WTC11 (cell line): ENCODE data around the gene ACACA. TPM values are rescaled to one million over a fixed set of nuclear protein-coding genes. Genes with fewer than 3 reads are reported as not detected.
A peak's percentile ranks its signal among the peaks of the same experiment; 100 is the strongest.

Experiments used
- ATAC-seq: fragments of 200-7000 bp; cut with Tn5 transposase; 2 replicates; pipeline ENCODE4 v1.10.0; 2021; ENCODE audit warnings: mild to moderate bottlenecking, moderate library complexity
- CTCF ChIA-PET: fragments of 300-600 bp; sonication (Branson Sonifier 250); formaldehyde crosslinking; loops from one replicate; lab custom pipeline; 2021; ENCODE audit warnings: antibody characterized with exemption; lab: Charles Lee
- POLR2A ChIA-PET: fragments of 350-600 bp; sonication (Branson Sonifier 250); formaldehyde crosslinking; loops from one replicate; lab custom pipeline; 2021; ENCODE audit warnings: antibody characterized with exemption; lab: Charles Lee
- DNase-seq: peaks from one replicate; pipeline ENCODE4 v3.0.0; 2021; ENCODE audit warnings: low spot score
- H3K27ac Mint-ChIP-seq: 2 replicates; pipeline ENCODE4 v1.8.0; 2021; ENCODE audit warnings: mixed read lengths
- H3K27me3 Mint-ChIP-seq: 2 replicates; pipeline ENCODE4 v1.8.0; 2021; ENCODE audit warnings: low read depth, mild to moderate bottlenecking, moderate library complexity, mixed read lengths
- H3K36me3 Mint-ChIP-seq: 2 replicates; pipeline ENCODE4 v1.8.0; 2021; ENCODE audit warnings: mixed read lengths
- H3K4me1 Mint-ChIP-seq: 2 replicates; pipeline ENCODE4 v1.8.0; 2022; ENCODE audit warnings: mixed read lengths
- H3K4me3 Mint-ChIP-seq: 2 replicates; pipeline ENCODE4 v1.8.0; 2021; ENCODE audit warnings: mild to moderate bottlenecking, moderate library complexity, mixed read lengths
- H3K9me3 Mint-ChIP-seq: 2 replicates; pipeline ENCODE4 v1.8.0; 2021; ENCODE audit warnings: mixed read lengths
- ESRRA ChIP-seq: sonication (generic); formaldehyde crosslinking; IDR thresholded peaks from 2 replicates; pipeline ENCODE4 v1.8.1; 2022; ENCODE audit warnings: mild to moderate bottlenecking, missing genetic modification reagents, borderline replicate concordance
- ETV6 ChIP-seq: sonication (generic); formaldehyde crosslinking; IDR thresholded peaks from 2 replicates; pipeline ENCODE4 v1.8.1; 2022; ENCODE audit warnings: mild to moderate bottlenecking, missing genetic modification reagents
- FOXJ3 ChIP-seq: sonication (generic); formaldehyde crosslinking; IDR thresholded peaks from 2 replicates; pipeline ENCODE4 v1.9.0; 2021; ENCODE audit warnings: missing genetic modification reagents, mild to moderate bottlenecking, borderline replicate concordance
- FOXP1 ChIP-seq: sonication (generic); formaldehyde crosslinking; IDR thresholded peaks from 2 replicates; pipeline ENCODE4 v1.8.0; 2022; ENCODE audit warnings: missing genetic modification reagents, mild to moderate bottlenecking, moderate library complexity, borderline replicate concordance
- GRHL2 ChIP-seq: fragments of 250-450 bp; sonication (Bioruptor Pico); IDR thresholded peaks from 2 replicates; pipeline ENCODE4 v1.8.0; 2022; ENCODE audit warnings: mild to moderate bottlenecking, moderate library complexity; ENCODE audit not compliant: insufficient replicate concordance, severe bottlenecking
- JUN ChIP-seq: sonication (generic); formaldehyde crosslinking; IDR thresholded peaks from 2 replicates; pipeline ENCODE4 v1.8.0; 2023; ENCODE audit warnings: mild to moderate bottlenecking, missing genetic modification reagents
- NFYB ChIP-seq: sonication (generic); formaldehyde crosslinking; conservative IDR thresholded peaks from 2 replicates; pipeline ENCODE4 v1.8.0; 2022; ENCODE audit warnings: low read depth, missing genetic modification reagents
- NR2C2 ChIP-seq: sonication (generic); formaldehyde crosslinking; IDR thresholded peaks from 2 replicates; pipeline ENCODE4 v1.8.0; 2022; ENCODE audit warnings: mild to moderate bottlenecking, missing genetic modification reagents
- RELA ChIP-seq: sonication (generic); formaldehyde crosslinking; IDR thresholded peaks from 2 replicates; pipeline ENCODE4 v1.8.1; 2022; ENCODE audit warnings: missing genetic modification reagents, mild to moderate bottlenecking, borderline replicate concordance
- SMAD4 ChIP-seq: sonication (generic); formaldehyde crosslinking; IDR thresholded peaks from 2 replicates; pipeline ENCODE4 v1.8.0; 2022; ENCODE audit warnings: mild to moderate bottlenecking, missing genetic modification reagents
- ZNF263 ChIP-seq: sonication (generic); formaldehyde crosslinking; IDR thresholded peaks from 2 replicates; pipeline ENCODE4 v1.8.1; 2022; ENCODE audit warnings: low read depth, mild to moderate bottlenecking, moderate library complexity, missing genetic modification reagents
- ZNF317 ChIP-seq: sonication (generic); formaldehyde crosslinking; IDR thresholded peaks from 2 replicates; pipeline ENCODE4 v1.8.1; 2023; ENCODE audit warnings: low read depth, mild to moderate bottlenecking, moderate library complexity, missing genetic modification reagents, borderline replicate concordance
- ZNF396 ChIP-seq: fragments of 250-450 bp; sonication (Bioruptor Pico); IDR thresholded peaks from 2 replicates; pipeline ENCODE4 v1.8.0; 2021; ENCODE audit warnings: mild to moderate bottlenecking, moderate library complexity, borderline replicate concordance
- ZNF423 ChIP-seq: fragments of 250-450 bp; sonication (Bioruptor Pico); IDR thresholded peaks from 2 replicates; pipeline ENCODE4 v2.1.2; 2022; ENCODE audit warnings: mild to moderate bottlenecking, moderate library complexity
- total RNA-seq: library from RNA; stranded (reverse); gene quantifications from 3 replicates; pipeline ENCODE4 v1.2.3, GENCODE V29; 2021
- TF ChIP-seq, protein P1 (sequence below): sonication (generic); formaldehyde crosslinking; IDR thresholded peaks from 2 replicates; pipeline ENCODE4 v1.8.0; 2022; ENCODE audit warnings: mild to moderate bottlenecking, missing genetic modification reagents
- TF ChIP-seq, protein P2 (sequence below): sonication (generic); formaldehyde crosslinking; conservative IDR thresholded peaks from 2 replicates; pipeline ENCODE4 v1.8.1; 2023; ENCODE audit warnings: mild to moderate bottlenecking, low read depth, missing genetic modification reagents, moderate library complexity
- TF ChIP-seq, protein P3 (sequence below): fragments of 250-450 bp; sonication (Bioruptor Pico); IDR thresholded peaks from 2 replicates; pipeline ENCODE4 v2.1.2; 2022; ENCODE audit warnings: mild to moderate bottlenecking, moderate library complexity
- TF ChIP-seq, protein P4 (sequence below): sonication (generic); formaldehyde crosslinking; IDR thresholded peaks from 2 replicates; pipeline ENCODE4 v1.8.1; 2022; ENCODE audit warnings: low read depth, mild to moderate bottlenecking, moderate library complexity, missing genetic modification reagents, borderline replicate concordance
- TF ChIP-seq, protein P5 (sequence below): sonication (generic); formaldehyde crosslinking; IDR thresholded peaks from 2 replicates; pipeline ENCODE4 v1.8.1; 2023; ENCODE audit warnings: mild to moderate bottlenecking, missing genetic modification reagents, borderline replicate concordance
- TF ChIP-seq, protein P6 (sequence below): sonication (generic); formaldehyde crosslinking; IDR thresholded peaks from 2 replicates; pipeline ENCODE4 v1.8.0; 2023; ENCODE audit warnings: missing genetic modification reagents
- TF ChIP-seq, protein P7 (sequence below): sonication (generic); formaldehyde crosslinking; IDR thresholded peaks from 2 replicates; pipeline ENCODE4 v1.8.0; 2022; ENCODE audit warnings: mild to moderate bottlenecking, missing genetic modification reagents

ACACA gene
- total RNA-seq, 1 experiment from 2014 or later = 167 TPM

DNA sequence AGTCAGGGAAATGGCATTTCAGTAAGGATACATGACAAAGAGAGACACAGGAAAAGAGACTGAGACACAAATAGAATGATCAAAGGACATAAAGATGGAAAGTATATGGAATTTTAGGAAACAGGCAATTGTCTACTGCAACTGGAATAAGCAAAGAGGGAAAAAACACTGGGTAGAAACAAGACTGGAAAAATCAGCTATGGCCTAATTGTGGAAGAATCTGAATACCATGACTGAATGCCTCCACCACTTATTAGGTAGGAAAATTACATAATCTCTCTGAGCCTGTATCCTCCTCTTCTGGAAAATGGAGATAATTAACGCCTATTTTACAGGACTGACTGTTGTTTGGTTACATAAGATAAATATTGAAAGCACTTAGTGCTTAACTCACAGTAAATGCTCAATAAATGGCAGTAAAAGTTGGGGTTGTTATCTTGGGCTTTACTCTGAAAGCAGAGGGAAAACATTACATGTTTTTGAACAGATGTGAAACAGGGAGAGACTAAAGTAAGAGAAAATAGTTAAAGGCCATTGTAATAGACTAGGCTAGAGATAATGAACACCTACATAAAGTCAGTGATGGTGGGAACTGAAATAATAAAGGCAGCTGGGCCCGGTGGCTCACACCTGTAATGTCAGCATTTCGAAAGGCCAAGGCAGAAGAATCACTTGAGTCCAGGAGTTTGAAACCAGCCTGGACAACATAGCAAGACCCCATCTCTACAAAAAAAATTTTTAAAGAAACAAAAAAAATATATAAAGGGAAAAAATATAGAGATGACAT lies 94.3 kb downstream of the ACACA start:
- CTCF ChIA-PET = no interaction called here
- H3K4me1 Mint-ChIP-seq = peaks cover 15% of the 10 kb centered on the region
- no peak overlapping the region for H3K4me3 Mint-ChIP-seq
- TF ChIP-seq ETV6 (CRISPR knock-in tag) = no peak
- no peak for TF ChIP-seq GRHL2
- TF ChIP-seq NR2C2 = no peak
- no peak for TF ChIP-seq NFYB
- no peak for TF ChIP-seq FOXJ3 (CRISPR knock-in tag)
- TF ChIP-seq, protein P1, sequence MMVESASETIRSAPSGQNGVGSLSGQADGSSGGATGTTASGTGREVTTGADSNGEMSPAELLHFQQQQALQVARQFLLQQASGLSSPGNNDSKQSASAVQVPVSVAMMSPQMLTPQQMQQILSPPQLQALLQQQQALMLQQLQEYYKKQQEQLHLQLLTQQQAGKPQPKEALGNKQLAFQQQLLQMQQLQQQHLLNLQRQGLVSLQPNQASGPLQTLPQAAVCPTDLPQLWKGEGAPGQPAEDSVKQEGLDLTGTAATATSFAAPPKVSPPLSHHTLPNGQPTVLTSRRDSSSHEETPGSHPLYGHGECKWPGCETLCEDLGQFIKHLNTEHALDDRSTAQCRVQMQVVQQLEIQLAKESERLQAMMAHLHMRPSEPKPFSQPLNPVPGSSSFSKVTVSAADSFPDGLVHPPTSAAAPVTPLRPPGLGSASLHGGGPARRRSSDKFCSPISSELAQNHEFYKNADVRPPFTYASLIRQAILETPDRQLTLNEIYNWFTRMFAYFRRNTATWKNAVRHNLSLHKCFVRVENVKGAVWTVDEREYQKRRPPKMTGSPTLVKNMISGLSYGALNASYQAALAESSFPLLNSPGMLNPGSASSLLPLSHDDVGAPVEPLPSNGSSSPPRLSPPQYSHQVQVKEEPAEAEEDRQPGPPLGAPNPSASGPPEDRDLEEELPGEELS (CRISPR knock-in tag) = no peak
- TF ChIP-seq FOXP1 (CRISPR knock-in tag) = no peak
- TF ChIP-seq ZNF423 (CRISPR knock-in tag) = no peak
- TF ChIP-seq JUN (CRISPR knock-in tag) = no peak
- TF ChIP-seq, protein P2, sequence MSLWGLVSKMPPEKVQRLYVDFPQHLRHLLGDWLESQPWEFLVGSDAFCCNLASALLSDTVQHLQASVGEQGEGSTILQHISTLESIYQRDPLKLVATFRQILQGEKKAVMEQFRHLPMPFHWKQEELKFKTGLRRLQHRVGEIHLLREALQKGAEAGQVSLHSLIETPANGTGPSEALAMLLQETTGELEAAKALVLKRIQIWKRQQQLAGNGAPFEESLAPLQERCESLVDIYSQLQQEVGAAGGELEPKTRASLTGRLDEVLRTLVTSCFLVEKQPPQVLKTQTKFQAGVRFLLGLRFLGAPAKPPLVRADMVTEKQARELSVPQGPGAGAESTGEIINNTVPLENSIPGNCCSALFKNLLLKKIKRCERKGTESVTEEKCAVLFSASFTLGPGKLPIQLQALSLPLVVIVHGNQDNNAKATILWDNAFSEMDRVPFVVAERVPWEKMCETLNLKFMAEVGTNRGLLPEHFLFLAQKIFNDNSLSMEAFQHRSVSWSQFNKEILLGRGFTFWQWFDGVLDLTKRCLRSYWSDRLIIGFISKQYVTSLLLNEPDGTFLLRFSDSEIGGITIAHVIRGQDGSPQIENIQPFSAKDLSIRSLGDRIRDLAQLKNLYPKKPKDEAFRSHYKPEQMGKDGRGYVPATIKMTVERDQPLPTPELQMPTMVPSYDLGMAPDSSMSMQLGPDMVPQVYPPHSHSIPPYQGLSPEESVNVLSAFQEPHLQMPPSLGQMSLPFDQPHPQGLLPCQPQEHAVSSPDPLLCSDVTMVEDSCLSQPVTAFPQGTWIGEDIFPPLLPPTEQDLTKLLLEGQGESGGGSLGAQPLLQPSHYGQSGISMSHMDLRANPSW (CRISPR knock-in tag) = no peak
- POLR2A ChIA-PET = no interaction called here
- DNase-seq (no peak), ATAC-seq (no peak)
- peaks cover 7% of the 10 kb centered on the region; the same call in 1 of the 2 replicates for H3K9me3 Mint-ChIP-seq
- H3K27ac Mint-ChIP-seq = peak overlapping the region; percentile 35
- H3K27me3 Mint-ChIP-seq = no peaks in the 10 kb centered on the region
- peaks cover 18% of the 10 kb centered on the region for H3K36me3 Mint-ChIP-seq

DNA sequence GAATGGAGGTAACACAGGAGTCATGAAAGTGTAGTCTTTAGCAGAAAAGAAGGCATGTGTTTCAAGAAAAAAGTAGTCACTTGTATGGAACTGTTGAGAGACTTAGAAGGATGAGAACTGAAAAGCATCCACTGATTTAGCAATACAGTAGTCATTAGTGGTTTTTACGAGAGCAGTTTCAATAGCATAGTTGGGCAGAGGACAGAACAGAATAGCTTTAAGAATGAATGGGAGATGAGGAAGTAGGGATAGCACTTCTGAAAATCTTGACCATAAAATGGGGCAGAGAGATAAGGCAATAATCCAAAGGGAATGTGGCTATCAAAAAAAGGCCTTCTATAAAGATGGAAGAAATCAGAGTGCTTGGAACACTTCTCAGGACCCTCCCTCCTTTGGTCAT lies 95.7 kb downstream of the ACACA start:
- peak overlapping the region; percentile 26 for H3K27ac Mint-ChIP-seq
- CTCF ChIA-PET = no interaction called here
- peaks cover 18% of the 10 kb centered on the region for H3K36me3 Mint-ChIP-seq
- H3K4me3 Mint-ChIP-seq = no peak overlapping the region
- H3K9me3 Mint-ChIP-seq = peaks cover 7% of the 10 kb centered on the region; the same call in 1 of the 2 replicates
- H3K27me3 Mint-ChIP-seq = no peaks in the 10 kb centered on the region
- DNase-seq (no peak), ATAC-seq (no peak)
- POLR2A ChIA-PET = no interaction called here
- H3K4me1 Mint-ChIP-seq = peaks cover 15% of the 10 kb centered on the region
- TF ChIP-seq, protein P3, sequence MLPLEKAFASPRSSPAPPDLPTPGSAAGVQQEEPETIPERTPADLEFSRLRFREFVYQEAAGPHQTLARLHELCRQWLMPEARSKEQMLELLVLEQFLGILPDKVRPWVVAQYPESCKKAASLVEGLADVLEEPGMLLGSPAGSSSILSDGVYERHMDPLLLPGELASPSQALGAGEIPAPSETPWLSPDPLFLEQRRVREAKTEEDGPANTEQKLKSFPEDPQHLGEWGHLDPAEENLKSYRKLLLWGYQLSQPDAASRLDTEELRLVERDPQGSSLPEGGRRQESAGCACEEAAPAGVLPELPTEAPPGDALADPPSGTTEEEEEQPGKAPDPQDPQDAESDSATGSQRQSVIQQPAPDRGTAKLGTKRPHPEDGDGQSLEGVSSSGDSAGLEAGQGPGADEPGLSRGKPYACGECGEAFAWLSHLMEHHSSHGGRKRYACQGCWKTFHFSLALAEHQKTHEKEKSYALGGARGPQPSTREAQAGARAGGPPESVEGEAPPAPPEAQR (CRISPR knock-in tag) = no peak
- TF ChIP-seq, protein P4, sequence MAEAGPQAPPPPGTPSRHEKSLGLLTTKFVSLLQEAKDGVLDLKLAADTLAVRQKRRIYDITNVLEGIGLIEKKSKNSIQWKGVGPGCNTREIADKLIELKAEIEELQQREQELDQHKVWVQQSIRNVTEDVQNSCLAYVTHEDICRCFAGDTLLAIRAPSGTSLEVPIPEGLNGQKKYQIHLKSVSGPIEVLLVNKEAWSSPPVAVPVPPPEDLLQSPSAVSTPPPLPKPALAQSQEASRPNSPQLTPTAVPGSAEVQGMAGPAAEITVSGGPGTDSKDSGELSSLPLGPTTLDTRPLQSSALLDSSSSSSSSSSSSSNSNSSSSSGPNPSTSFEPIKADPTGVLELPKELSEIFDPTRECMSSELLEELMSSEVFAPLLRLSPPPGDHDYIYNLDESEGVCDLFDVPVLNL (CRISPR knock-in tag) = no peak
- TF ChIP-seq JUN (CRISPR knock-in tag) = no peak
- TF ChIP-seq, protein P5, sequence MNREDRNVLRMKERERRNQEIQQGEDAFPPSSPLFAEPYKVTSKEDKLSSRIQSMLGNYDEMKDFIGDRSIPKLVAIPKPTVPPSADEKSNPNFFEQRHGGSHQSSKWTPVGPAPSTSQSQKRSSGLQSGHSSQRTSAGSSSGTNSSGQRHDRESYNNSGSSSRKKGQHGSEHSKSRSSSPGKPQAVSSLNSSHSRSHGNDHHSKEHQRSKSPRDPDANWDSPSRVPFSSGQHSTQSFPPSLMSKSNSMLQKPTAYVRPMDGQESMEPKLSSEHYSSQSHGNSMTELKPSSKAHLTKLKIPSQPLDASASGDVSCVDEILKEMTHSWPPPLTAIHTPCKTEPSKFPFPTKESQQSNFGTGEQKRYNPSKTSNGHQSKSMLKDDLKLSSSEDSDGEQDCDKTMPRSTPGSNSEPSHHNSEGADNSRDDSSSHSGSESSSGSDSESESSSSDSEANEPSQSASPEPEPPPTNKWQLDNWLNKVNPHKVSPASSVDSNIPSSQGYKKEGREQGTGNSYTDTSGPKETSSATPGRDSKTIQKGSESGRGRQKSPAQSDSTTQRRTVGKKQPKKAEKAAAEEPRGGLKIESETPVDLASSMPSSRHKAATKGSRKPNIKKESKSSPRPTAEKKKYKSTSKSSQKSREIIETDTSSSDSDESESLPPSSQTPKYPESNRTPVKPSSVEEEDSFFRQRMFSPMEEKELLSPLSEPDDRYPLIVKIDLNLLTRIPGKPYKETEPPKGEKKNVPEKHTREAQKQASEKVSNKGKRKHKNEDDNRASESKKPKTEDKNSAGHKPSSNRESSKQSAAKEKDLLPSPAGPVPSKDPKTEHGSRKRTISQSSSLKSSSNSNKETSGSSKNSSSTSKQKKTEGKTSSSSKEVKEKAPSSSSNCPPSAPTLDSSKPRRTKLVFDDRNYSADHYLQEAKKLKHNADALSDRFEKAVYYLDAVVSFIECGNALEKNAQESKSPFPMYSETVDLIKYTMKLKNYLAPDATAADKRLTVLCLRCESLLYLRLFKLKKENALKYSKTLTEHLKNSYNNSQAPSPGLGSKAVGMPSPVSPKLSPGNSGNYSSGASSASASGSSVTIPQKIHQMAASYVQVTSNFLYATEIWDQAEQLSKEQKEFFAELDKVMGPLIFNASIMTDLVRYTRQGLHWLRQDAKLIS (CRISPR knock-in tag) = no peak
- TF ChIP-seq ZNF263 (CRISPR knock-in tag) = no peak
- TF ChIP-seq ZNF317 (CRISPR knock-in tag) = no peak
- TF ChIP-seq, protein P6, sequence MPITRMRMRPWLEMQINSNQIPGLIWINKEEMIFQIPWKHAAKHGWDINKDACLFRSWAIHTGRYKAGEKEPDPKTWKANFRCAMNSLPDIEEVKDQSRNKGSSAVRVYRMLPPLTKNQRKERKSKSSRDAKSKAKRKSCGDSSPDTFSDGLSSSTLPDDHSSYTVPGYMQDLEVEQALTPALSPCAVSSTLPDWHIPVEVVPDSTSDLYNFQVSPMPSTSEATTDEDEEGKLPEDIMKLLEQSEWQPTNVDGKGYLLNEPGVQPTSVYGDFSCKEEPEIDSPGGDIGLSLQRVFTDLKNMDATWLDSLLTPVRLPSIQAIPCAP (CRISPR knock-in tag) = no peak
- TF ChIP-seq RELA = no peak
- TF ChIP-seq, protein P7, sequence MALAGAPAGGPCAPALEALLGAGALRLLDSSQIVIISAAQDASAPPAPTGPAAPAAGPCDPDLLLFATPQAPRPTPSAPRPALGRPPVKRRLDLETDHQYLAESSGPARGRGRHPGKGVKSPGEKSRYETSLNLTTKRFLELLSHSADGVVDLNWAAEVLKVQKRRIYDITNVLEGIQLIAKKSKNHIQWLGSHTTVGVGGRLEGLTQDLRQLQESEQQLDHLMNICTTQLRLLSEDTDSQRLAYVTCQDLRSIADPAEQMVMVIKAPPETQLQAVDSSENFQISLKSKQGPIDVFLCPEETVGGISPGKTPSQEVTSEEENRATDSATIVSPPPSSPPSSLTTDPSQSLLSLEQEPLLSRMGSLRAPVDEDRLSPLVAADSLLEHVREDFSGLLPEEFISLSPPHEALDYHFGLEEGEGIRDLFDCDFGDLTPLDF (CRISPR knock-in tag) = no peak
- TF ChIP-seq ZNF396 = no peak
- TF ChIP-seq SMAD4 (CRISPR knock-in tag) = no peak
- TF ChIP-seq ESRRA (CRISPR knock-in tag) = no peak
